Forelimb muscle (tissue), 1 donor: ENCODE measurements around the gene FBLN2. TPM values are rescaled to one million over a fixed set of nuclear protein-coding genes. Genes with fewer than 3 reads are reported as not detected.

Source experiments
- DNase-seq: peaks from one replicate; pipeline ENCODE4 v3.0.0-alpha.2; 2013; ENCODE audit warnings: low read depth
- polyA plus RNA-seq: library from polyadenylated mRNA; unstranded; fragments of 120-200 nt; gene quantifications from one replicate; pipeline ENCODE4 v1.2.1, GENCODE V29; 2013; ENCODE audit not compliant: insufficient read length

FBLN2 gene
- polyA plus RNA-seq, 1 donor: 35.1 TPM

DNA sequence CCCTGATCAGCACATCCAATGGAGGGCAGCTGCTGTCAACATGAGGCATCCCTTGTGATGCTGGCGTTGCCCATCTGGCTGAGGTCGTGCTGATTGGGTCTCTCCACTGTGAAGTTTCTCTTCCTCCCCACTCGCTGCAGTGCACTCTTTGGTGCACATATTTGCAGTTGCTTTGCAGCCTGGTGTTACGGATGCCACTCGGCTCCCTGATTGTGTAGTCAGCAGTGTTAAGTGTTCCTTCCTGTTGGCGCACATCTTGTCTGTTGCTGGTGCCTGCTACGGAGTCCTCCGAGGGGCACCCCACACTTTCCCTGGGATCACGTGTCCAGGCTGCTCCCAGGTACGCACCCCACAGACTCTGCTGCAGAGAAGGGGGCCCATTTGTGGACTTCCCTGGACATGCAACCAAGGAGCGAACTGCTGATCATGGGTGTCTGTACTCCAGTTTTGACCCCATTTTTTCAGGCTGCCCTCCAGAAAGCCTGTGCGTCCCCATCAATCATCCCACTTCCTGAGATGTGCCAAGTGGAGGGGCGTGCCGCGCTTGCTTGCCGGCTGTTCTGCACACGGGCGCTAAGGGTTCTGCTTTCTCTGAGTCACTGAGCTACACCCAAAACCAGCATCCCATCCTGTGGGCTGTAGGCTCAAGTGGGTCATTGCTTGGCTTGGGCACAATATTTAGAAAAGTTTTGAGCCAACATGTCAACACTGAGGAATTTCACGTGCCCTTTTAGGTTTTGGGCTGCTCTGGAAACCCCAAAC, 98.6 kb downstream of the FBLN2 start:
- DNase-seq: no peak

DNA sequence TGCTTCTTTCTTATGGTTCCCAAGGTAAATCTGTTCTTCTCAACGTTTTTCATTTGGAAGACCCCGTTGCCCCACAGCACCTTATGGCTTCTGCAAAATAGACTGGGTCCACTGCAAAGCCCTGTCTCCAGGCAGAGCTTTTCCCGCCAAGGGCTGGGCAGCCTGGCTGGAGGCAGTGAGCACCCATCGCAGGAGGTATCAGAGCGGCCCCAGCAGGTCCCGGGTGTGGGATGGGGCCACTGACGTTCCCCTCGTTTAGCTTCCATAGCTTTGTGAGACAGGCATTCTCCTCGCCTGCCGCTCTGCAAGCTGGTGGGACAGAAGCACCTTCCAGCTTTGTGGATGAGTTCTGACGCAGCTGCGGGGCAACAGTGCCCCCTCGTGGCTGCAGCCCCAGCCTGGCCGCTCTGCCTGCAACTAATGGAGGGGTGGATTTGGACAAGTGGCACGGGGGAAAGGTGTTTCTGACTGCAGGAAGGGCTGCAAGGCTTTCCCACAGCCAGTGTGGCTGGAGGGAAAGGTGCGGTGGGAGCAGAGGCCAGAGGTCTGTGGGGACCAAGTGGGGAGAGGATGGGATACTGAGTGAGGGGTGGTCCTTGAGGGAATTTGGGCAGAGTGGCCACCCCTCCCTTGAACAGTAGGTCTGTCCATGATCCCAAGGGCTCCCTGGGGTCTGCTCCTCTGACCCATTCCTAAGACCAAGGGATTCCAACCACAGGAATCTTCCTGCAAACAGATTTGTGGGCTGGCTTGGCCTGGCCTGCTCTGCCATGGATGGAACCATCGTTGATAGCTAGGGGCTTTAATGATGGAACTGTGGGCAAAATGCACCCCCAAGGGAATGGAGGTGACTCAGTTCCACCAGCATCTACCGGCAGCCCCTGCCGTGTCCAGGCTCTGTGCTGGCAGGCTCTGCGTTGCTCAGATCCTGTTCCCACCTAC, 99.4 kb downstream of the FBLN2 start:
- peak; percentile 53 for DNase-seq

GRCh38 chr3:13650210-13651056, 101.5 kb downstream of the FBLN2 start:
- no peak for DNase-seq

- DNase-seq: no peak
These were observed 102.1 kb downstream of the FBLN2 start for GRCh38 chr3:13651057-13651400.

DNA sequence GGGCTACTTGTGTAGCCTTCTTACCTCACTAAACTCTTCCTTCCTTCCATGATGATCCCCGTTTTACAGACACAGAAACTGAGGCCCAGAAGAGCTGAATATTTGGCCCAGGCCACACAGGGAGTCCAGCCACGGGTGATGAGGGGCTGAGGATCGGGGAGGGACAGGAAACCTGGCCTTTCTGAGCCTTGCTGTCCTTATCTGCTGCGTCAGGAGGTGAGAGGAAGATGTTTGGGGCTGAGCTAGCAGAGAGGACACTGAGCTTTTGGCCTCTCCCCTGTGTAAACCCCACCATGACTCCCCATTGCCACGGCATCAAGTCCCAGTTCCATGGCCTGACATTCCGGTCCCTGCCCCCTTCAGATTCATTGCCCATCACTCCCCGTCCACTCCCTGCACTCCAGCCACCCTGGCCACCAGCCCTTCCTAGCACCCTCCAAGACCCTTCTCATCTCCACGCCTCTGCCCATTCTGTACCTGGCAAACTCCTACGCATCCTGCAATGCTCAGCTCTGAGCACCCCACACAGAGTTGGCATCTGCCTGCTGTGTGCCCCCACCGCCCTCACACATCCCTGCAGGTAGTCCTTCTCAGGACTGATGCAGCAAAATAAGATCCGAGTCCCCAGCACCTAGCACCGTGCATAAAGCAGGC, 103.0 kb downstream of the FBLN2 start:
- DNase-seq: no peak

DNA sequence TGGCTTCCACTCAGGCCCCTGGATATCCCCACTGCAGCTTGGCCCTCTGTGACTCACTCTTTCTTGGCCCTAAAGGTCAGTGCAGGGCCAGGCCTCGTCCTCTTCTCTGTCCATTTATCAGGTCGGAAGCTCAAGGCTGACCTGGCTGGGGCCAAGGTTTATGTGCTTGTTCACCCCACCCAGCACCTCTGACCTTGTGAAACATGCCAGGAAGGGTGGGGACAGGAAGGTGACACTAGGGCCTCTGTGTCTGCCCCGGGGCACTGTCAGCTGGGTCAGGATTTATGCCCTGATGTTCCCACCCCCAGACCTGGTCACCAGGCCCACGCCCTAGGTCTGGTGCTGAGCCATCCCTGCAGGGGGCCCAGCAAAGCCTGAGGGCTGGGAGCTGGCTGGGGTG, 103.8 kb downstream of the FBLN2 start:
- no peak for DNase-seq

DNA sequence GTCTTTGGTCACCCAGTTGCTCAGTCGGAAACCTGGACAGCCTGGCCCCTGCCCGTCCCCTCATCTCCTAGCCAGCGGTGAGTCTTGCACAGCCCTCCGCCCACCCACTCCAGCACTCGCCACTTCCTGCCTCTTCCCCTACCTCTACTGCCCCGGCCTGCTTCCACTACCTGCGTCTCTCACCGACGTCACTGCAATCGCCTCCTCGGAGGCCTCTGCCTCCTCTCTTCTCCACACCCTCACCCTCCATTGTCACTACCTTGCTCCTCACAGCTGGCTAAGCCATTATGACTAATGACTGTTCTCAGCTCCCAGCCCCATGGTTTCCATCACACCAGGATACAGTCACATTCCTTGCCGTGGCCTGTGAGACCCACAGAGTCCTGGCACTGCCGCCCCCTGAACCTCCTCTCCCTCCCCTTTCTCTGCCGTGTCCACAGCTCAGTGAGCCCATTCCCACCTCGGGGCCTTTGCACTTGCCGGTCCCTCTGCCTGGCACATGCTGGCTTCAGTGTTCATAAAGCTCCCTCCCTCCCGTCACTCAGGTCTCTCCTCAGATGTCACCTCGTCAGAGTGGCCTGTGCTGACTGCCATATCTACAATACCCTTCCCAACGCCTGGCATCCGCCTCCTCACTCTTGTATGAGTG, 104.8 kb downstream of the FBLN2 start:
- DNase-seq: no peak

- no peak for DNase-seq
These were observed 105.6 kb downstream of the FBLN2 start for GRCh38 chr3:13654330-13655060.

- no peak for DNase-seq
These were observed 106.4 kb downstream of the FBLN2 start for GRCh38 chr3:13655061-13655913.

GRCh38 chr3:13656584-13657301, 107.8 kb downstream of the FBLN2 start:
- DNase-seq: no peak

GRCh38 chr3:13657660-13658435, 108.9 kb downstream of the FBLN2 start:
- DNase-seq: no peak

- DNase-seq: no peak
These were observed 109.8 kb downstream of the FBLN2 start for GRCh38 chr3:13658681-13659080.

GRCh38 chr3:13659221-13659969, 110.5 kb downstream of the FBLN2 start:
- DNase-seq: no peak

GRCh38 chr3:13660042-13660874, 111.3 kb downstream of the FBLN2 start:
- DNase-seq: no peak

DNA sequence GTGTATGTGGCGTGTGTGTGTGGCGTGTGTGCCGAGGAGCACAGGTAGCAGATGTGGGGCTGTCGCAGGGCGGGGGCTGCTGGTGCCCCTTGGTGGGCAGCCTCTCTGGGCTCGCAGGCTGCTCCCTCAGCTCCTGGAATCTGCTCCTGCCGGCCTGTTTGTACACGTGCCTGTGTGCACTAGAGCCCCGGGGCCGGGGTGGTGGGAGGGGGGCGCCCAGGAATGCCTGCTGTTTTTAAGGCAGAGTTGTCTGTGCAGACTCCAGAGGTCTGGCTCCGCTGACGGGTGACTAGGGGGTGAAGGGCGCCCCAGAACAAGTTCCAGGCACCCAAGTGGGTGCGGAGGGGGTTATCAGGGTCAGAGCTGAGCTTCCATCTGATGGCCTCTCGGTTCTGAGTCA, 112.2 kb downstream of the FBLN2 start:
- DNase-seq: no peak

GRCh38 chr3:13662238-13662847, 113.4 kb downstream of the FBLN2 start:
- DNase-seq: no peak
